ENCODE data around the gene ZPR1.

The ZPR1 gene

DNA sequence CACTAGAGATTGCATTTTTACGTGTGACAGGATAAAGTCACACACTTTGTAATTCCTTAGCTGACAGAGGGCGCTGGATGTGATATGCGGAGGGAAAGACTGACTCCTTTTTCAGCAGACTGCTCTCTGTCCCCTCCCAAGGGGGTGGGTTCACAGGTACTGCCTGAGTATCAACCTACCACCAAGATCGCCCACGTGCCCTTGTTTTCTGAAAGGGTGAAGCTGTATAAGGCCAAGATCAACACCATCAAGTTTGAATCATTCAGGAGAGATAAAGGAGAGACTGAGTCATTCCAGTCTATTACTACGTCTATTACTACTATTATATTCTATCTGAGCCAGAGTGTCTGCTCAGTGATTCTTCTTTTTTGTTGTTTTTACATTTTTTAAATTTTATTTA is 45.7 kb downstream of the ZPR1 start:
- DNase-seq = no peak

DNA sequence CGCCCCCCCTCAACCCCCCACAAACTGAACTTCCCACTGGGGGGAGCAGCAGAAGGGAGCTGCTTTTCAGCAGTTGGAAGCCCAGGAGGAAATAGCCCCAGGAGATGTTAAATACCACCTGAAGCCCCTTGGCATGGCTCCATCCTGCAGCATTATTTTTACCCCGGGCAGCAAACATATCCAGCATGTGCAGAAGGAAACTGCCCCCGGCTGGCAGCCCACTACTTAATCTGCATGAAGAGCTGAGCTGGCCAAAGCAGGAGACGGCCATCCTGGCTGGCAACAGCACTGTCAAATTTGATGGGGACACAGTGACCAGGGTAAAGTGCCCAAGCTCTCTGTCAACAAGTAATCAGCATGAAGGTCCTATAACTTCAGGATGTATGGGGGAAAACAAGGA is 47.1 kb downstream of the ZPR1 start:
- DNase-seq = no peak

DNA sequence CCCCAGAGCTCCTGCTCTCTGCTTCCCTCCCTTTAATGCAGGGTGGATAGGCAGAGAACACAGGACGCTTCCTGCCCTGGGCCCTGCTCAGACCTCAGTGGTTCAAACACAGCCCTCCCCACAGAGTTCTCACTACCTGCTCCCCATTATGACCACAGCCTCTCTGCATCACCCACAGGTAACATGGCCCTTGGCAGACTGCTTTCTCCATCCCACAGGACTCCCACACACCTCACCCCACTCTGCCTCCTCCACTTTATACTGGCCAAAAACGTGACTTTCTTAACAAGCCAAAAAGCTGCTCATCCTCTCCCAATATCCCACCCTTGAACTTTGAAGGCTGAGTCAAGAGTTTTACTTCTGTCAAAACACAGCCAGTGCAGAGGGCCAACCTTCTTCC is 48.8 kb downstream of the ZPR1 start:
- no peak for DNase-seq

DNA sequence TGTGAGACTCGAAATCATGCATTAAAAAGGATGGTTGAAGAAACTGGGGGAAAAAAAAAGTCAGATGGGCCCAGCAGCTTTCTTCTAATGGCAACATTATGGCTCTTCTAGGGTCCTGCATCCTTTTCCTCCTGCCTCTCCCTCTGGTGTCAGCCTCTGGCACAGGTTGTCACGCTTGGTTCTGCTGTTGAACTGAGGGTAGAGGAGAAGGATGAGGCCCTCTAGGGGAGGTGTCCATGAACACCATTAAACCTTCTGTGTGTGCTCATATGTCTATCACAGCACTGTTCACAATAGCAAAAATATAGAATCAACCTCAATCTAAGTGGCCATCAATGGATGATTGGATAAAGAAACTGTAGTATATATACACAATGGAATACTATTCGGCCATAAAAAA is 51.1 kb downstream of the ZPR1 start:
- DNase-seq = no peak

DNA sequence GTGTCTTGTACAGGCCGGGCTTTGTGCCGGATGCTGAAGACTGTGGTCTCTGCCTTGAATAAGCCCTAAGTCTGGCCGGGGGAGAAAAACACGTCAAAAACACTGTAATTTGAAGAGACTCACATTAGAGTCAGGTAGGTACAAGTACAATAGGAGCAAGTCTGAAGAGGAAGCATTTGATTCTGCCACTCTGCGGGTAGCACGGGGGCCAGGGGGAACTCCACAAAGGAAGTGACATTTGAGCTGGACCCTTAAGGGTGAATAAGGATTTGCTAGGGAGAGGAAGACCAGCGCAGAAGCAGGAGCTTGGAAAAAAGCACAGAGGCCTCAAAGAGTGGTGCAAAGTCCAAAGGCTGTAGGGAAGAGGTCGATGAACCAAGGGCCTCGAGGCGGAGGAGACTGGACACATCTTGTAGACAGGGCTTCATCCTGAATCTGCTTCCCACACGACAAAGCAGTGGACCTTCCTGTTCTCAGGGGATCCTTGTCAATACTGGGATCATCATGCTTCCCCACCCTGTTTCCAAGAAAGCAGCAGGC is 53.8 kb downstream of the ZPR1 start:
- no peak for DNase-seq

DNA sequence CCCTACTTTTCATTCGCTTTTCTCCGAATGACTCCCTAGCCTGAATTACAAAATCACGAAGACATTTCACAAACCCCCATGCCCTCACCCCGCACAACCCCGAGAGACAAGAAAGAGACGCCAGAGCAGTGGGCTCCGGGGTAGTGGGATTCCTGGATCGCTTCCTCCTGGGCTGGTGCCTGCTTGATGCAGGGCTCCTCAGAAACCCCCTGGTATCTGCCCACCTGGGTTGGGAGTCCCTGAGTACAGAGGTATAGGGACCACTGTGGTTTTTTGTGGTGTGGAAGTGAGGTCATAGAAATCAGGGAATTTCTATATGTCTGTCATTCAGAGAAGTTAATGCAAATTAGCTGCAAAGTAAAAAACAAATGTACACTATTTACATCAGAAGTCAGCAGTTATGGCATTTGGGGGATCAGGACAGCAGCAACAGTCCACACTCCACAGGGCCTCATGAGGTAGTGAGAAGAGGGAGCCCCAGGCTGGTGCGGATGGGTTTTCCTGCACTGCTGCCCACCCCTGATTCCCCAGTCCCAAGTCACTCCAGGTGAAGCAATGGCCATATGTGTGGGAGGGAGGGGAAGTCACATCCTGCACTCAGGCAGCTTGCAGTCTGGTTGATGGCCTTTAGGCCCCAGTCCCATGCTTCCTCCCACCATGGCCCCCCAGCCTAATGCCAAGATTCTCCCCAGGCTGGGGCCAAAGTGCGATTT is 54.6 kb downstream of the ZPR1 start:
- DNase-seq = no peak

DNA sequence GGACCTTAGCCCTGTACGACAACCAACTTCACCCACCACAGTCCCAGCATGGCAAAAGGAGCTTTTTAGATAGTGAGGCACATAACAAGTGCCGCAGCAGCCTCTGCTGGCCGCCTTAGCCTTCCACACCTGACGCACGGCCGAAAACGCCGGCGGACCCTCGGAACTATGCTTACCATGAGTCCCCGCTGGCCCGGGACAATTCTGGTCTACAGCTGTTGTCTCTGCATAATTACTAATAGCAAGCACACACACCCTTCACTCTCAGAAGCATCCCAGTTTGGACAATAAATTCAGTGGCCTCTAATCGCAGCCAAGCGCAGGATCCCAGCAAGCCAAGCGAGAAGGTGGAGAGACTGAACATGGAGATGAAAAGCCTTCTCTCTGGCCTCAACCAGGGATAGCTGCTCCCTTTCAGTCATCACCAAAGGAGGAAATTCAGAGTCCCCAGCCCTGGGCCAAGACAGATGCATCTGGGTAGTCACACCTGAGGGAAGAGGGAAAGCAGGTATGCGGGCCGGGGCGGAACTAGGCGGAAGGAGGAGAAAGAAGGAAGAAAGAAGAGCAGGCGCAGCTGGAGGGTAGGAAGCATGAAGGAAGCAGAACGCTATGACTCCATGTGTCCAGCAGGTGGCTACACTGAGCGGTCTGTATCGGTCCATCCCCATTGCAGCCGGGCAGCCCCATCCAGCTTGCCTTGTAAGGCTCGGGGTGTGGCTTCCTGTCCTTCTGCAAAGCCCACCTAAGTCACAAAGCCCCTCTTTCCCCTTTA is 55.4 kb downstream of the ZPR1 start:
- DNase-seq = no peak

DNA sequence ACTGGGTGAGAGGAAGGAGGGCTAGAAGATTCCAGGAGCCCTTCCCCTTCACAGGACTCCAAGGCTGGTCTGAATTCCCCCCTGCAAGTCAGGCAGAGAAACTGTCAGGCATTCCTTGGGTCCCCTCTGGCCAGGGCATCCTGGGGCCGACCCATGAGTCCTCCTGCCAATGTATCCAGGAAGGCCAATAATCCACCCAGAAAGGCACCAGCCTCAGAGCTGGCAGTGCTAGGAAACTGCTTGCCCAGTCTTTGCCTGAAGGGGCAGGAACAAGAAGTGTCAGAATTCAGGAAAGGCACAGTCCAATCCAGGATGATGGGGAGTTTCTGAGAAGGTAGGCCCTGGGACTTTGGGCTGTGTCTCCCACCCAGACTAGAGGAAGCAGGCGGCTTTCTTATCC is 56.0 kb downstream of the ZPR1 start:
- DNase-seq = no peak

DNA sequence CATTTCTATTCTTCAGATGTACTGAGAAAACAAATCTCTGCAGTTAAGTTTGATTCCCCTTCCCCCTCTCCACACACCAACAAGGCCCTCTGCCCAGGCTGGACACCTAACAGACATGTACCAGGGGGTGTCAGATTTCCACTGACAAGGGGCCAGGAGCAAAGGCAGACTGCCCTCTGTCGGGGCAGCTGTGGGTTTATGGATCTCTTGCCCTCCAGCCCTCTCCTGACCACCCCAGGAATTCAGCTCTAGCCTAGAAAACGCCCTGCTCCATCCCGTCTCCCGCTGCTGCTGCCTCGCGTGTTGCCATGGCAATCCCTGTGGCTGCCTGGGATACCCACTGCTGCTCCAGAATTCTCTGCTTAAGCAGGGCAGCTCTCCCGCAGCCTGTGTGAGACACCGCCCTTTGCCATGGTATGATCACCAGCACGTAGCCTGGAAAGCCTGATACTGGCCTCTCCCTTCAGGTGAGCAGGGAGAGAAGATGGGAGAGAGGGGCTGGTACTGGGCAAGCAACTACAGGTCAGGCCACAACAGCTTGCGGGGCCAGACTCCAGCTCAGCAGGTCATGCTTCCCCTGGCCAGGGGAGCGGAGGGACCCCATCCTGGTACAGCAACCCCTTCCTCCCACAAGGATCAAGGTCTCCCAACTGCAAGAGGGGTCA is 56.6 kb downstream of the ZPR1 start:
- DNase-seq = no peak

DNA sequence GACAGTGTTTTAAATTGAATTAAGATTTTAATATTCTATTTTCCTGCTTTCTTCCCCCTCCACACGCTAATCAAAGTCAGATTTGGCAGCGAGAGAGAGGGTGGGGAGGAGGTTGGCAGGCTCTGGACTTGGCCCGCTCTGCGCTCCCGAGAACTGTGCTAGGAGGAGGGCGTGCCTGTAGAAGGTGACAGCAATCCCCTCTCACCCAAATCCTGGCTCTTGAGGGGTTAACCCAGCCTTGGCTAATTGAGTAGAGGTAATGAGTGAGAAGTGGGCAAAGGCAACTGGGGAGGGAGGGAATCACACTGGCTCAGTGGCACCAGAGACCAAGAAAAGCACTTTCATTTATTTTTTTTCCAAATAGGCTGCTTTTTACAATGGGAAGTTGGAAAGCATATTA is 57.2 kb downstream of the ZPR1 start:
- DNase-seq = no peak

DNA sequence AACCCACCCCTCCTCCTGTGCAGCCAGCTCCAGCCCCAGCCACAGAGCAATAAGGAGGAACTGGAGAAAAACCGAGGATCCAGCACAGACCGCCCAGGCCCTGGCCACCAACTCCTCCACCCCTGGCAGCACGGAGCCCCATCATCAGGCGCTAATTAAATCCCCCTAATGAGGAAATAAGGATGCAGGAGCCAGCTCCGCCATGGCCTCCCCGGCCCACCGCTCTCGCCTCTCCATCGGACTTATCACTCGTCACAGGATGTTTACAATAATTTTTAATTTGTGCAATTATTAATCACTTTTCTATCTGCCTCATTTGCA is 57.6 kb downstream of the ZPR1 start:
- DNase-seq = no peak

DNA sequence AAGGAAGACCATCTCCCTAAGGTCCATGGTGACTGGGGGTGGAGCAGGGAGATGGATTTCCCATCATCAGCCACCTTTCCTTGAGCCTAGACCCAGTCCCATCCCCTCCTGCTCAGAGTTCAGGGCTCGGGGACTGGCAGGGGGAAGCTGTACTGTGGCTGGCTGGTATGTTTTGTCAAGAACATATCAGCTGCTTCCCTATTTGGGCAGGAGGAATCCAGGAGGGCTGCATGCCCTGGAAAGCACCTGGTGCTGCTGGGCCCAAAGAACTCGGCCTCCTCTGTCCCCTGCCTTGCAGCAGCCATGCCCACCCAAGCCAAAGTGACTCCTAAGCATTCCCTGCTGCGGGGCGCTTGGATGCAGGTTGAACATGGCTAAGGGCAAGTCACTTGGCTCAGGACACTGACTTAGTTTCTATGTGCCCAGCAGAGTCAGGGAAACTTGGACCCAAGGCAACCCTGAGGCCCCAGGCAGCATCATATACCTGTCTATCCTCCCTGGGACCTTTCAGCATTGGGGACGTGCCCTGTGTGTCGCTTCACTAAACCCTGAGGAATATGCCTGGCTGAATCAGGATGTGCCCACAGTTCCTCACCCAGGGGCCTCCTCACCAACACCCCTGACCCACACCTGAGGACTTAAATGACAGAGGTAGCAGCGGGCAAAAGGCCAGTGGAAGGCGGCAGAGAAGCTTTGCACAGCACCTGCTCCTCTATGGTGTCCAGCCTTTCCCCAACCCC is 58.2 kb downstream of the ZPR1 start:
- DNase-seq = no peak

DNA sequence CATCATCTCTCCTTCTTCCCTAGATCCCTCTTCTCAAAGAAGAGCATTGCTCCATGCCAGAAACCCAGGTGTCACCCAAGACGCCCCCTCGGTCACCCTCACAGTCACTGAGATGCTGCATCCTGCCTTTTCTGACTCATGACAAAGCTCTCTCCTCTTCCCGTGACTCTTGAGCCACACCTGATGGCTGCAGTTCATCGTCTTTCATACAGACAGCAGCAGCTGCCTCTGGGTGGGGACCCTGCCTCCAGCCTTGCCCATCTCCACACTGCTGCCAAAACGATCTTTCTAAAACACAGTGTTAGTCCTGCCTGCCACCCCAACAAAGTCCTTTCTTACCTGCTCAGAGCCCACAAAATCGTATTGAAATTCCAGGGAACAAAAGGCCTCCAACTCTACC is 59.8 kb downstream of the ZPR1 start:
- no peak for DNase-seq

DNA sequence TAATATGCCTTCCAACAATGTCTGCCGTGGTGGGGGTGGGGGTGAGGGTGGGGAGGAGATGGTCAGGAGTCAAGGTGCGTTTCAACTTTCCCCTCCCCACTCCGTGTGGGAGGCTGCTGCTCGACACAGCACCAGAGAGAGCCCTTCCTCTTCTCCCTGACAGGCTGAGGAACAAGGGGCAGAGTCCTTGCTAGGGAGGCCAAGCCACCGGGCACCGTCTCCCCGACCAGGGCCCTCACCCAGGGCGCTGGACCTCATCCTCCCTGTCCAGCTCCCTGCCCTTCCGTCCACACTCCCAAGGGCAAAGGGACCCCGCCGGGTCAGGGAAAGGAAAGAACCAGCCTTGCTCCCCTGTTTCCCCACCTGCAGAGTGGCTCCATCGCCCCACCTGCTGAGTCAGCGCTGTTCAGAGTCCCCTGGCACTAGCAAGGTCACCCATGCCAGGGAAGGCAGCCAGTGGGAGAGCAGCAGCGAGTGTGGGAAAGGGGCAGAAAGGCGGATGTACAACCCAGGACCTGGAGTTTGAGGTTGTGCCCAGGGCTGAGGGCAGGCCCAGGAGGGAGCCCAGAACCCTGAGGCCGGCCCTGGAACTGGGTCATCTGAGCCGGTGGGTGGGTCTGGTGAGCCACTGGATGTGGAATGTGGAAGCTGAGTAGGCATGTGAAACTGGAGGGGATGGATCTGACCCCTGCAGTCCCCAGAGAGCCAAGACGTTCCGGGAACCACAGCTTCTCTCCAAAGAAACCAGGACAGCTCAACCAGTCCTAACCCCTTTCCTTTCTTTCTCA is 62.2 kb downstream of the ZPR1 start:
- DNase-seq = no peak

DNA sequence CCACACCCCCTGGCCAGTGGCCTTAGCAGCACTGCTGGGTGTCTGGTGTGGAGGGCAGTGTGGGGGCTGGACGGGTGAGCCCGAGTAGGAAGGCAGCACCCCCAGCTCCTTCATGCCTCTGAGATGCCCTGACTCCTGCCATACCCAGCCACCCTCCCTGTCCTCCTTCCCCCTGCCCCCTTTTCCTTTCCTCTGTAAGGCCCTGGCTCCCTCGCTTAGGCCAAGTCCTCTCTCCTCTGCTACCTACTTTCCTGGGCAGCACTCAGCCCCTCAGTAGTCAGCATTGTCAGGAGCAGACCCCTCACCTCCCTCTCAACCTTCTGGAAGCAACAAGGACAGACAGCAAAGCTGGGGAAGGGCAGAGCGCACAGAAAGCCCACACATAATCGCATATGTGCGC is 63.0 kb downstream of the ZPR1 start:
- no peak for DNase-seq

All from T1000 (cell line).